Heart left ventricle (tissue), 16 donors: Measurements from ENCODE around the gene NPAP1. TPM values are rescaled to one million over a fixed set of nuclear protein-coding genes. Genes with fewer than 3 reads are reported as not detected.
"Not testable (repeated sequence)": the region's sequence is repeated elsewhere in the genome, so short reads cannot be mapped to it uniquely, and the experiment has no call there.

Experiments
- ATAC-seq, 4 donors: fragments of 200-7000 bp; cut with Tn5 transposase; one replicate each; pipeline ENCODE4 v1.9.1; 2020 to 2022; ENCODE audit warnings: moderate library complexity in 4 of 4, mild to moderate bottlenecking in 3 of 4, moderate number of reproducible peaks in 1 of 4
- DNase-seq, 5 donors: peaks; one replicate each; pipeline ENCODE4 v3.0.0-alpha.2; 2020
- H3K27ac ChIP-seq, 12 donors: fragments of 200-600 bp; sonication (generic) in 4 of 12; one replicate each; pipeline versions ENCODE4 v1.5.0 to v1.8.0; 2016 to 2022; ENCODE audit warnings: mild to moderate bottlenecking in 2 of 12
- H3K27me3 ChIP-seq, 9 donors: fragments of 200-600 bp; sonication (generic) in 2 of 9; one replicate each; pipeline versions ENCODE4 v1.5.1 to v1.8.0; 2016 to 2022; ENCODE audit warnings: mild to moderate bottlenecking in 3 of 9
- H3K36me3 ChIP-seq, 9 donors: fragments of 200-600 bp; sonication (generic) in 2 of 9; one replicate each; pipeline versions ENCODE4 v1.5.0 to v1.8.0; 2018 to 2022; ENCODE audit warnings: mild to moderate bottlenecking in 2 of 9
- H3K4me1 ChIP-seq, 12 donors: fragments of 200-600 bp; sonication (generic) in 4 of 12; one replicate each; pipeline versions ENCODE4 v1.5.0 to v1.8.0; 2016 to 2022; ENCODE audit warnings: mild to moderate bottlenecking in 3 of 12
- H3K4me3 ChIP-seq, 12 donors: fragments of 200-600 bp; sonication (generic) in 4 of 12; one replicate each; pipeline versions ENCODE4 v1.5.0 to v1.8.0; 2017 to 2022; ENCODE audit warnings: mild to moderate bottlenecking in 9 of 12, moderate library complexity in 4 of 12
- H3K9me3 ChIP-seq, 12 donors: fragments of 200-600 bp; sonication (generic) in 4 of 12; one replicate each; pipeline versions ENCODE4 v1.5.0 to v1.8.0; 2016 to 2022; ENCODE audit warnings: mild to moderate bottlenecking in 1 of 12
- CTCF ChIP-seq, 12 donors: fragments of 200-600 bp; sonication (generic) in 4 of 12; IDR thresholded peaks; one replicate each; pipeline versions ENCODE4 v1.5.0 to v1.8.0; 2018 to 2022; ENCODE audit warnings: antibody characterized with exemption in 12 of 12, mild to moderate bottlenecking in 5 of 12
- POLR2A ChIP-seq, 2 donors: fragments of 450-650 bp; IDR thresholded peaks; one replicate each; pipeline ENCODE4 v1.6.1; 2017; ENCODE audit warnings: antibody characterized with exemption in 2 of 2, mild to moderate bottlenecking in 2 of 2, moderate library complexity in 2 of 2
- WGBS, 4 donors: extraction: QIAGEN DNeasy Blood & Tissue Kit in 2 of 4; methylation state at CpG; one replicate each; pipeline versions ENCODE4 v1.1.5 to v1.1.7; 2013 to 2018; 5-methylcytosine and 5-hydroxymethylcytosine counted together
- intact Hi-C, 10 donors: fragments of 100-400 bp; cut with DNase I; formaldehyde crosslinking; loops; one replicate each; pipeline versions ENCODE4 v1.11.1 to v1.14.2; 2022
- polyA plus RNA-seq, 2 donors: library from polyadenylated mRNA; stranded (reverse); fragments of 200-250 nt; gene quantifications; one replicate each; pipeline ENCODE4 v1.2.3, GENCODE V29; 2013
- total RNA-seq, 9 donors: library from RNA; depleted of rRNA in 2 of 9; stranded (reverse); fragments of >200 nt in 2 of 9; fragmentation: NEBNext Ultra II Directional in 3 of 9; extraction: Animal tissue kit (Norgen Biotek cat#: 25700) in 3 of 9; gene quantifications; one replicate each; pipeline versions ENCODE4 v1.1.0 to v1.2.4, GENCODE V29; 2016 to 2023
- donor health status: ischemic (EF 13 %, LVEDD 7.1; RV severe dilation, severe dysfunction).
- donor health status: healthy with polysubstance abuse.
- donor health status: DM: no; HTN: yes; CAD: no.
- donor health status: DM: no; HTN: no; CAD: no.
- donor health status: ischemic (EF 25% LVEDD 6.9; RV normal size, moderate dysfunction).
- donor health status: ischemic (EF 25% LVEDD 5.7; RV mildly dilated, moderate dysfunction).
- donor health status: healthy.
- donor health status: DM: yes; HTN: yes; CAD: no.
- donor health status: ischemic (EF 35%, LVEDD 5.7; RV mildly dilated, moderate dysfunction).
- donor health status: nonischemic (EF 11% LVEDD 7.7; RV severe dilation, severe dysfunction).
- donor health status: DM: yes; HTN: yes; CAD: no.
- donor health status: PGD.
- donor health status: ischemic (EF 29% LVEDD 5.4; RV normal size, mild dysfunction).
- donor health status: nonischemic (EF 23%, LVEDD 6.1; RV moderate dilation, normal function).

Gene NPAP1
- total and polyA plus RNA-seq, 11 donors = not detected

- DNase-seq = no peak
- 57 to 64% (median 58%) methylated on average over 1 of the region's 1 CpG for WGBS, 4 donors
- TF ChIP-seq POLR2A (IDR thresholded peaks at IDR 0.05) = no peak
- TF ChIP-seq CTCF (IDR thresholded peaks at IDR 0.05) = no peak
- H3K9me3 ChIP-seq = peaks cover 0 to 18% (median 0%) of the 10 kb centered on the region in 12 donors
- no peak for ATAC-seq
- H3K36me3 ChIP-seq = no peaks in the 10 kb centered on the region
- no peak overlapping the region for H3K27ac ChIP-seq
- intact Hi-C loops = no loop called here
- H3K4me1 ChIP-seq = no peaks in the 10 kb centered on the region
- H3K4me3 ChIP-seq = no peak overlapping the region
- no peaks in the 10 kb centered on the region for H3K27me3 ChIP-seq
Observed at GRCh38 chr15:24678485-24678884, 2.9 kb downstream of the NPAP1 start.

GRCh38 chr15:24682002-24682401 lies 6.4 kb downstream of the NPAP1 start:
- Histone ChIP-seq H3K36me3 (no peaks in the 10 kb centered on the region), H3K4me3 (no peak overlapping the region), H3K9me3 (peaks cover 0 to 3% (median 0%) of the 10 kb centered on the region in 12 donors), H3K4me1 (no peaks in the 10 kb centered on the region), H3K27me3 (no peaks in the 10 kb centered on the region), H3K27ac (no peak overlapping the region)
- no peak for DNase-seq
- intact Hi-C loops = no loop called here
- TF ChIP-seq POLR2A (IDR thresholded peaks at IDR 0.05) (no peak), CTCF (IDR thresholded peaks at IDR 0.05) (no peak)
- ATAC-seq = no peak
- 46 to 60% (median 54%) methylated on average over 3 of the region's 3 CpGs for WGBS, 4 donors

GRCh38 chr15:24682905-24683304 lies 7.3 kb downstream of the NPAP1 start:
- H3K27ac ChIP-seq, intact Hi-C loops, ATAC-seq, DNase-seq, H3K27me3 ChIP-seq, H3K9me3 ChIP-seq, H3K4me1 ChIP-seq, H3K4me3 ChIP-seq, H3K36me3 ChIP-seq: not testable (repeated sequence)
- 80 to 90% (median 83%) methylated on average over 4 of the region's 4 CpGs for WGBS, 4 donors

GRCh38 chr15:24683736-24684135 lies 8.2 kb downstream of the NPAP1 start:
- intact Hi-C loops = no loop called here
- WGBS, 4 donors = 79 to 100% (median 94%) methylated on average over 1 of the region's 1 CpG

More at GRCh38 chr15:24683736-24684135, 8.2 kb downstream of the NPAP1 start:
- no peak for TF ChIP-seq POLR2A (IDR thresholded peaks at IDR 0.05)
- TF ChIP-seq CTCF (IDR thresholded peaks at IDR 0.05) = no peak
- ATAC-seq = no peak
- no peaks in the 10 kb centered on the region for H3K36me3 ChIP-seq
- DNase-seq = no peak
- no peaks in the 10 kb centered on the region for H3K4me1 ChIP-seq
- peaks cover 0 to 3% (median 0%) of the 10 kb centered on the region in 12 donors for H3K9me3 ChIP-seq
- H3K4me3 ChIP-seq = no peak overlapping the region
- H3K27me3 ChIP-seq = no peaks in the 10 kb centered on the region
- no peak overlapping the region for H3K27ac ChIP-seq
